VCaP (cell line): ENCODE results near the gene BTD.
"Not testable (repeated sequence)": the region's sequence is repeated elsewhere in the genome, so short reads cannot be mapped to it uniquely, and the experiment has no call there.

Source experiments
- H3K27ac ChIP-seq: fragments of 450-650 bp; 2 replicates; pipeline ENCODE4 v1.5.1; 2017
- CTCF ChIP-seq: fragments of 450-650 bp; conservative IDR thresholded peaks from 2 replicates; pipeline ENCODE4 v1.5.1; 2017; ENCODE audit warnings: mild to moderate bottlenecking, moderate library complexity

The BTD gene

GRCh38 chr3:15606434-15606891 lies 4.9 kb downstream of the BTD start:
- H3K27ac ChIP-seq: peak overlapping the region; percentile 58
- no peak for TF ChIP-seq CTCF

- no peak for TF ChIP-seq CTCF
- H3K27ac ChIP-seq: no peak overlapping the region
These were observed 8.7 kb downstream of the BTD start for GRCh38 chr3:15610082-15610759.

GRCh38 chr3:15611018-15611417 lies 9.5 kb downstream of the BTD start:
- peak overlapping the region; percentile 72 for H3K27ac ChIP-seq
- TF ChIP-seq CTCF: no peak

GRCh38 chr3:15612001-15612400 lies 10.5 kb downstream of the BTD start:
- TF ChIP-seq CTCF: no peak
- H3K27ac ChIP-seq: peak overlapping the region; percentile 72

GRCh38 chr3:15614958-15615357 lies 13.4 kb downstream of the BTD start:
- no peak for TF ChIP-seq CTCF
- H3K27ac ChIP-seq: peak overlapping the region; percentile 72; the same call in 1 of the 2 replicates

GRCh38 chr3:15616053-15616452 lies 14.5 kb downstream of the BTD start:
- TF ChIP-seq CTCF: no peak
- no peak overlapping the region for H3K27ac ChIP-seq

- not testable (repeated sequence) for H3K27ac ChIP-seq
These were observed 18.3 kb downstream of the BTD start for GRCh38 chr3:15619659-15620464.
